ENCODE measurements around the gene DLGAP1. TPM values are rescaled to one million over a fixed set of nuclear protein-coding genes. Genes with fewer than 3 reads are reported as not detected.
A peak's percentile ranks its signal among the peaks of the same experiment; 100 is the strongest.

DLGAP1 gene
- polyA plus RNA-seq, 1 of the 3 experiments (the other 2 are of a cell fraction): not detected

DNA sequence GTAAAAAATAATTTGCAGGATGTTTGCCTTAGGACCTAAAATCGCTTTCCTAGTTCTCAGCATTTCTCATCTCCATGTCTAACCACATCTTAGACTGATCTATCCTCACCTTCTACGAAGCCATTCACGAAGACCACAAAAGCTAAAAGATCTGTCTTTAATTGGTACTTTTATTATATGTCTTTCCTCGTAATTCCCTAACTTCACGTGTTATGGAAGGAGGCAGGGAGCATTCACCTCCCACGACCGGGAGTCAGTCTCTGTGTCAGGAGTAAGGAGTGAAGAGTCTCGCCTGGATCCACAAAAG, 1.6 kb downstream of the DLGAP1 start (continued):
- TF ChIP-seq MEF2A (IDR thresholded peaks at IDR 0.05; ENCODE audit: borderline replicate concordance, low read depth) (no peak), RAD21 (IDR thresholded peaks at IDR 0.05; ENCODE audit: low read length) (no peak), TAF1 (IDR thresholded peaks at IDR 0.05; ENCODE audit: borderline replicate concordance, low read depth, low read length) (no peak)

DNA sequence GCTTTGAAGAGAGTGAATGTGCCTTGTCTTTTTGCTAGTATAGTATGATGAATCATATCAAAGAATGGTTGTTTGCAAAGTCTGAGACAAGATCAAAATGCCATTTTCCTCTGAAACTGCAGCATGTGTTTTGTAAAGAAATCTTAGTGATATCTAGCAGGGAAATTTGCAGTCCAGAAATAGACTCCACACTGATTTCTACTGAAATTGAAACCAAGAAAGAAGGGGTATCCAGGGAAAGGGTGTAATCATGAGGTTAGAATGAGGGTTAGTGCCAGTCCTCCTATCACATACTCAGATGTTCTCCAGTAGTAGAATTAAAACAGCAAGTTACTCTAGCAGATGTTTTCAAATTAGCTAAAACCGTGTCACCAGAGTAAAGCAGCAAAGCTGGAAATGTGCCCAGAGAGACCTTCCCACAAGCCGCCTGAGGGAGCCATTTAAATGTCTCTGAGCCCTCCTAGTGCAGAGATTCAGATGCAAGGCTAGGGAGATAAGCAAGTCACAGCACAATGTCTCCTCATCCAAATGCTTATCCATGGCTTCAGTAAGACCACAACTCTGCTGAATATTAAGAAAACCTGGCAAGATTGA, 4.9 kb downstream of the DLGAP1 start:
- Histone ChIP-seq H3K9ac (no peak overlapping the region), H3K27me3 (ENCODE audit: insufficient read depth) (peaks cover 16% of the 10 kb centered on the region; the same call in 1 of the 2 replicates), H3K79me2 (ENCODE audit: insufficient read depth) (no peaks in the 10 kb centered on the region), H3K9me3 (no peaks in the 10 kb centered on the region), H2AFZ (ENCODE audit: low read depth) (0 out of 2 replicates have a peak overlapping the region, but pooled peaks have one; percentile 30), H3K4me3 (ENCODE audit: low read depth in 2 of 2, low read length in 1 of 2) (no peak overlapping the region), H3K36me3 (replicated peaks in 1 of 2; ENCODE audit: control insufficient read depth in 1 of 2, insufficient read depth in 2 of 2, low read length in 1 of 2) (no peaks in the 10 kb centered on the region), H3K9me2 (no peaks in the 10 kb centered on the region), H4K20me1 (ENCODE audit: insufficient read depth) (no peaks in the 10 kb centered on the region), H3F3A (replicated peaks; ENCODE audit: insufficient read depth) (no peaks in the 10 kb centered on the region), H3K4me1 (ENCODE audit: control insufficient read depth in 1 of 2, insufficient read depth in 2 of 2, low read depth in 1 of 2, low read length in 1 of 2) (no peaks in the 10 kb centered on the region; a peak in 1 of 4 replicates), H3K27ac (ENCODE audit: low read depth in 2 of 2, low read length in 1 of 2) (no peak overlapping the region), H3K4me2 (no peak overlapping the region)
- CTCF ChIA-PET: no interaction called here
- WGBS (ENCODE audit: low lambda C conversion rate): 0% methylated on average over 2 of the region's 2 CpGs
- TF ChIP-seq, protein P1, sequence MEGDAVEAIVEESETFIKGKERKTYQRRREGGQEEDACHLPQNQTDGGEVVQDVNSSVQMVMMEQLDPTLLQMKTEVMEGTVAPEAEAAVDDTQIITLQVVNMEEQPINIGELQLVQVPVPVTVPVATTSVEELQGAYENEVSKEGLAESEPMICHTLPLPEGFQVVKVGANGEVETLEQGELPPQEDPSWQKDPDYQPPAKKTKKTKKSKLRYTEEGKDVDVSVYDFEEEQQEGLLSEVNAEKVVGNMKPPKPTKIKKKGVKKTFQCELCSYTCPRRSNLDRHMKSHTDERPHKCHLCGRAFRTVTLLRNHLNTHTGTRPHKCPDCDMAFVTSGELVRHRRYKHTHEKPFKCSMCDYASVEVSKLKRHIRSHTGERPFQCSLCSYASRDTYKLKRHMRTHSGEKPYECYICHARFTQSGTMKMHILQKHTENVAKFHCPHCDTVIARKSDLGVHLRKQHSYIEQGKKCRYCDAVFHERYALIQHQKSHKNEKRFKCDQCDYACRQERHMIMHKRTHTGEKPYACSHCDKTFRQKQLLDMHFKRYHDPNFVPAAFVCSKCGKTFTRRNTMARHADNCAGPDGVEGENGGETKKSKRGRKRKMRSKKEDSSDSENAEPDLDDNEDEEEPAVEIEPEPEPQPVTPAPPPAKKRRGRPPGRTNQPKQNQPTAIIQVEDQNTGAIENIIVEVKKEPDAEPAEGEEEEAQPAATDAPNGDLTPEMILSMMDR (IDR thresholded peaks at IDR 0.05): no peak
- no peak for TF ChIP-seq SIN3A (IDR thresholded peaks at IDR 0.05; ENCODE audit: borderline replicate concordance, low read depth, low read length)
- TF ChIP-seq JUND (IDR thresholded peaks at IDR 0.05): no peak
- TF ChIP-seq, protein P2, sequence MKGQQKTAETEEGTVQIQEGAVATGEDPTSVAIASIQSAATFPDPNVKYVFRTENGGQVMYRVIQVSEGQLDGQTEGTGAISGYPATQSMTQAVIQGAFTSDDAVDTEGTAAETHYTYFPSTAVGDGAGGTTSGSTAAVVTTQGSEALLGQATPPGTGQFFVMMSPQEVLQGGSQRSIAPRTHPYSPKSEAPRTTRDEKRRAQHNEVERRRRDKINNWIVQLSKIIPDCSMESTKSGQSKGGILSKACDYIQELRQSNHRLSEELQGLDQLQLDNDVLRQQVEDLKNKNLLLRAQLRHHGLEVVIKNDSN (IDR thresholded peaks at IDR 0.05; ENCODE audit: borderline replicate concordance, low read depth): no peak
- no peak for TF ChIP-seq TCF12 (IDR thresholded peaks at IDR 0.05)
- TF ChIP-seq FOXM1 (IDR thresholded peaks at IDR 0.05; ENCODE audit: low read depth): no peak
- no peak for TF ChIP-seq TAF1 (IDR thresholded peaks at IDR 0.05; ENCODE audit: borderline replicate concordance, low read depth, low read length)
- no peak for DNase-seq
- POLR2A ChIA-PET: no interaction called here

DNA sequence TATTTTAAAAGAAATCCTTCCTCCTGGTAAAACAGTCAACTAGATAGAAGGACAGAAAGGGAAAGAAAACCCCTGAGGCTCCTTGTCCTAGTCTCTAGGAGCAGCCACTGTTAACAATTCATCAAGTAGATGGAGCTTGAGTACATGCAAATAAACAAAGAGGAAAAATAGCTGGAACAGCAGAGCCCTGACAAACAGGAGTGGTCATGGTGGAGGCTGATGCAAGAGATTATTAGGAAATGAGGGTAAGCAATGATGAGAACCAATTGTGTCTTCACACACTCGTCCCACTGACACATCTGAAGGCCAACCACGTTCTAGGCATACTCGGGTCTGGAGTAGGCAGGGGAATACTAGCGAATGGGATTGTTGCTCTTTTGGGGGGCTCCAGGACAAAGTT, 9.2 kb downstream of the DLGAP1 start:
- Histone ChIP-seq H3K79me2 (ENCODE audit: insufficient read depth) (no peaks in the 10 kb centered on the region), H3F3A (replicated peaks; ENCODE audit: insufficient read depth) (no peaks in the 10 kb centered on the region), H3K4me2 (no peak overlapping the region), H3K27ac (ENCODE audit: low read depth in 2 of 2, low read length in 1 of 2) (no peak overlapping the region), H3K36me3 (replicated peaks in 1 of 2; ENCODE audit: control insufficient read depth in 1 of 2, insufficient read depth in 2 of 2, low read length in 1 of 2) (no peaks in the 10 kb centered on the region), H3K4me3 (ENCODE audit: low read depth in 2 of 2, low read length in 1 of 2) (no peak overlapping the region), H2AFZ (ENCODE audit: low read depth) (no peak overlapping the region), H3K9ac (no peak overlapping the region), H3K27me3 (ENCODE audit: insufficient read depth) (no peaks in the 10 kb centered on the region), H3K9me3 (no peaks in the 10 kb centered on the region), H3K9me2 (no peaks in the 10 kb centered on the region), H3K4me1 (ENCODE audit: control insufficient read depth in 1 of 2, insufficient read depth in 2 of 2, low read depth in 1 of 2, low read length in 1 of 2) (no peaks in the 10 kb centered on the region; a peak in 1 of 4 replicates), H4K20me1 (ENCODE audit: insufficient read depth) (no peaks in the 10 kb centered on the region)
- POLR2A ChIA-PET: no interaction called here
- TF ChIP-seq, protein P2 (IDR thresholded peaks at IDR 0.05; ENCODE audit: borderline replicate concordance, low read depth): no peak
- TF ChIP-seq MEF2A (IDR thresholded peaks at IDR 0.05; ENCODE audit: borderline replicate concordance, low read depth): no peak
- WGBS (ENCODE audit: low lambda C conversion rate): 0% methylated on average over 4 of the region's 4 CpGs
- no peak for DNase-seq
- CTCF ChIA-PET: no interaction called here
